Measurements from ENCODE around the gene PPM1K. TPM values are rescaled to one million over a fixed set of nuclear protein-coding genes. Genes with fewer than 3 reads are reported as not detected.
A peak's percentile ranks its signal among the peaks of the same experiment; 100 is the strongest.

Gene PPM1K
- total RNA-seq, 1 donor from 2014 or later = 11.0 TPM

- no peak for DNase-seq (ENCODE audit: low read depth)
- no peak overlapping the region for H3K4me3 ChIP-seq (ENCODE audit: low read depth, low read length)
- no peaks in the 10 kb centered on the region for H3K36me3 ChIP-seq (ENCODE audit: control insufficient read depth, insufficient read depth, low read length)
- no peaks in the 10 kb centered on the region for H3K27me3 ChIP-seq (ENCODE audit: control insufficient read depth, insufficient read depth, low read length)
- TF ChIP-seq CTCF (IDR thresholded peaks at IDR 0.05; ENCODE audit: insufficient read depth, low read length, poor library complexity, severe bottlenecking) = peak; percentile 45
Measured at GRCh38 chr4:88211473-88212252, 72.7 kb downstream of the PPM1K start.

- DNase-seq (ENCODE audit: low read depth) = no peak
- no peaks in the 10 kb centered on the region for H3K27me3 ChIP-seq (ENCODE audit: control insufficient read depth, insufficient read depth, low read length)
- no peaks in the 10 kb centered on the region for H3K36me3 ChIP-seq (ENCODE audit: control insufficient read depth, insufficient read depth, low read length)
- TF ChIP-seq CTCF (IDR thresholded peaks at IDR 0.05; ENCODE audit: insufficient read depth, low read length, poor library complexity, severe bottlenecking) = no peak
- no peak overlapping the region for H3K4me3 ChIP-seq (ENCODE audit: low read depth, low read length)
Measured at GRCh38 chr4:88208156-88208555, 76.2 kb downstream of the PPM1K start.

Other genes with a start within 250 kb of the PPM1K start
- gene ABCG2, start 125.9 kb downstream of the PPM1K start, total RNA-seq = under 0.01 and 0.21 TPM in 2 replicates
- 12.0 and 16.4 TPM in 2 replicates for gene HERC6, start 94.3 kb upstream of the PPM1K start, total RNA-seq
- 4.9 and 6.6 TPM in 2 replicates for gene HERC5, start 172.6 kb upstream of the PPM1K start, total RNA-seq
- 79.5 and 88.2 TPM in 2 replicates for gene PYURF, start 239.2 kb upstream of the PPM1K start, total RNA-seq

Measured in kidney epithelial cell (primary cell).